NCI-H2171 (cell line): ENCODE data around the gene MAML2.

Source experiments
- DNase-seq: peaks from one replicate; lab custom pipeline; 2025; lab: John Stamatoyannopoulos, UW

Gene MAML2

GRCh38 chr11:96339706-96340554, 3.1 kb downstream of the MAML2 start:
- no peak for DNase-seq

DNA sequence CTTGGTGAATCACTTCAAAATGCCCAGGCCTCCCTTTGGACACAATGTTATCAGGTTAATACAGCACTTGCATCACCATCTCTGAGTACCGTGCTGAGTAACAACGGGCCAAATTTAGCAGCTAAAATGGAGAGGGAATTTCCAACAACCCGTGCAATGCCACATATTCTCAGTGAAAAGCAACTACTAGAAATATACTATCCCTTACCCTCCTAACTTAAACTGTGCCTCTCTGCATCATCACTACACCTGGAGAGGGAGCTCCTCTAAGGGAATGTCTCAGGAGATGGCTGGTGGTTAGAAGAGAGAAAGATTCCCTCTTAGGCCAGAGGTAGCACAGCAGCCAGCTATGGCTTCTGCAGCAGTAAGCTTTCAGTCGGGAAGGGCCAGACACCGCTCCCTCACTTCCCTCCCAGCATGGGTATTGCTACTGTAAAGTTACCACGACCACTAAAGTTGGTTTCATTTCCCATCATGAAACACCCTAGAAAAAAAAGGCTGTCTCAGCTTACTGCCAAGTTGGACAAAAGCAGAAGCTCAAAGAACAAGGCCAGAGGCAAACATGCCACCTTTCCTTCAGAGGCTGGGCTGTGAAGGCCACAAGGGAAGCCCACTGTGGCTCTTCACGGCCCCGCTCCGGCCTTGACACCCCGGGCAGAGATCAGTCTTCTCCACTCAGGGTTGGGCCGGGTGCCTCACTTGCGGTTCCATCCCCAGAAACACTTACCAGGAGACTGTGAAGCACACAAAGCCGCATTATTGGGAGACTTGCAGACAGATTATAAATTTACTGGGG, 3.9 kb downstream of the MAML2 start:
- DNase-seq, result no peak

DNA sequence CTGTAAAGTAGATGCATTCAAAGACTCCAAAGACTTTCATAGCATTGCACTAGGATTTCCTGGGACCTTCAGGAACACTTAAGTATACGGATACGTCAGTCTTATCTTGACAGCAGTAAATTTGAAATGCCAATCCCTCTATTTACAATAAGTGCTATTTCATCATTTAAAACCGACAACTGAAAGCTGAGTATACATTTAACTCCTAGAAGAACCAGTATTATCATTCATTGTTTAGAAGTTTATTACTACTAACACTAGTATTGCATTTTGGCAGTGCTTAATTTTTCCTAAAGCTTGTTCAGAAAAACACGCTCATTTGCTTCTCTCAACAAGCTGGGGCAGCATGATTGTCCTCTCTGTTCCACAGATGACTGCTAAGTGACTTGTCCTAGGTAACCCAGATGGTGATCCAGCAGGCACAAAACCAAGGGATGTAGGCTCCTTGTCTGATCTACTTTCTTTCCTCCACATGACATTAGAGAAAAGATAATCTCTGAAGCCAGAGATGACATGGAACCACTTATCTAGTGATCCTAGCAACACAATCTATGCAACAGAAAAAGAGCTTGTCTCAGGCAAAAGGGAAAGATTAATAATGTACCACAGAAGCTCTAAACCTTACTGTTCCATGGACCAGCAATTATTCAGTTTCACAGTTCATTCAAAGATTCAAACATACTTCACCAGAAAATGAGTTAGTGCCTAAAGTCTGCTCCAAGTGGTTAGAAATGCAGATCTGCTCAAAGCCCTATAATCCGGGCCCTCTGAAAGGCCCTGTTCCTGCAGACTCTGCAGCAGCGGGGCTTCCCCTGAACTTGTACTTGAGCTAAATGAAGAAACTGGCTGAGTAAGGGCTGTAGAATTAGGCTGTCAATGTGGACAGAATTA, 5.2 kb downstream of the MAML2 start:
- DNase-seq, result no peak

GRCh38 chr11:96335388-96335787, 7.6 kb downstream of the MAML2 start:
- no peak for DNase-seq

DNA sequence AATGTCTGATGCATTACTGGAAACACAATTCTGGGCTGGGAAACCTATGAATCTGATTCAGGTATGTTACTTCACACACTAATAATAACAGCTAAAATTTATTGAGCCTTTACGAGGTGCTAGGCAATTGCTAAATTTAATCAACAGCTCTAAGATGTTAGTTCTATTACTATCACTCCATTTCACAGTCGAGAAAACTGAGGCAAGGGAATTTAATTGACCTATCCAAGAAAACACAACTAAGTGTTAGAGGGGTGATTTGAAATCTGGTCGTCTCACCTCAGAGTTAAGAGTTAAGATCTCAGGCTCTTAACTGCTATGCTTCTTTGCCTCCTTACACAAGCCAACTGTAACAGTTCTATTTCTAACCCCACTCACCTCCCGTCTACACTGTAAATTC, 8.8 kb downstream of the MAML2 start:
- DNase-seq, result no peak

DNA sequence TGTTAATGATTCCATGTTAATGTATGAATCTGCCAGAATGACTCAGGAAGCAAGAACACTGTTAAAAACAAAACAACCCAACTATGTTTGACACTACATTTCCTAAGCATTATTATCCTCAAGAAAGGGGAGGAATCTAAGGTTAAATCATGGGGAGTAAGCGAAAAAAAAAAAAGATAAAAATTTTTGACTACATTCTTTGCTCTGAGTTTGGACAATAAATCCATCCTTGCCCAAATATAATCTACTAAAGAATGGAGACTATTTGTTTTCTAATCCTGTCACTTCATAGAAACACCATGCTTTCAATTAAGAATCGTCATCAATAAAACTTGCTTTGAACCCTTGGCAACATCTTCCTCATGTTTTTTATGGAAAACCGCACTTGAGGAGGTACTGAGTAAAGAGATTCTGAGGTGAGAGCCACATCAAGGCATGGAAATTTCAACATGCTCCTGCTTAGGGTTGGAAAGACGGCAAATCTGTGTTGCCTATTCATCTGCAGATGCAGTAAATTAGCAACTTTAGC, 9.7 kb downstream of the MAML2 start:
- DNase-seq, result no peak

DNA sequence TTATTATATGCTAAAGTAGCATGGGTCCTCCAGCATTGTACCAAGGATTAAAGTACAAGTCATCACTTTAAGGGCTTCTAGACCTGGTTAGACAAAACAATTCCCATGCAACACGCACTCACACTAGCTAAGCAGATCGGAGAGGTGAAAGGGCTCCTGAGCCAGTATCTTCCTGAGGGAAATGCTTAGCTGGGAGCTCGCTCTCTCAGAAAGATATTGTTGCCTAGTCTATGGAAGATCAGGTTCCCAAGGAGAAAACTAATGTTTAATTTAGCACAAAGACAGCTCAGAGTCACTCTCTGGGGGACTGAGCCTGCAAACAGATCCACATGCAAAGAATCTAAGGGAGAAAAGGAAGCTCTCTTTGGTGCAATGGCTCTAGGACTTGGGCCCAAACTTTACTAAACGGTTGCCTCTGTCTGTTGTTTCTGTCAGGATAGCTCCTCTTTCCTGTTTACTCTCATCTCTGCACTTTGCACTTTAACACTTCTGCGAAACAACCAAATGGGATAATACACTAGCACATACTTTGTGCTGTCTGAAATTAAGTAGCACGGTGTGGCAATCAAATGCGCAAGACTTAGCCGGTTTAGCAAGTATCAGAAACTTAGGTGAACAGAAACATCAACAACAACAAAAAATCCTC, 10.7 kb downstream of the MAML2 start:
- no peak for DNase-seq

GRCh38 chr11:96331699-96332116, 11.3 kb downstream of the MAML2 start:
- no peak for DNase-seq

DNA sequence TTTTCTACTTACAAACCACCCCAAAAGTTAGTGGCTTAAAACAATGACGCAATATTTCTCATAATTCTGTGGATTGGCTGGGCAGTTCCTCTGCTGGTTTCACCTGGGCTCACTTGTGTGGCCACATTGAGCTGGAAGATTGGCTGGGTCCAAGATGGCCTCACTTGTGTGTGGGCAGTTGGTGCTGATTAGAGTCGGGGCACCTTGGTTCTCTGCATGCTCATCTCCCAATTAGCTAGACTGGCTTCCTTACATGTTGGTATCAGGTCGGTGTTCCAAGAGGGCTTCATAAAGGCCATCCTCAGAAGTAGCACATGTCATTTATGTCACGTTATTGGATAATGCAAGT, 12.5 kb downstream of the MAML2 start:
- no peak for DNase-seq

- no peak for DNase-seq
Observed at GRCh38 chr11:96329855-96330510, 13.0 kb downstream of the MAML2 start.

DNA sequence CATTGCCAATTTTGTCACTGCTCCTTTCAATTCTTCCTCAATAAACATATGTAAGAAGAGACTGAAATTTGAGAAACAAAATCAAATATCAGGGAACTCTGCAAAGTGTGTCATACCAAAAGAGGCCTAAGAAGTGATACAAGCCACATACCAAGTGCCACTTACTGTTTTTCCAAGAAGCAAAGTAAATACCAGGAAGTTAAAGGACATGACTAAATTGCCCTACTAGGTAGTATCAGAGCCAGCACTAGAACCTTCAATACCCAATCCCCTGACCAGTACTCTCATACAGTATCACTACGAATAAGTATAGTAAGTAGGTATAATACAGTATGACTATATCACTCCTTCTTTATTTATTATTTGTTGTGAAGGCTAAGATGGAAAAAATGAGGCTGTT, 13.6 kb downstream of the MAML2 start:
- DNase-seq, result no peak

GRCh38 chr11:96328395-96329010, 14.5 kb downstream of the MAML2 start:
- no peak for DNase-seq

DNA sequence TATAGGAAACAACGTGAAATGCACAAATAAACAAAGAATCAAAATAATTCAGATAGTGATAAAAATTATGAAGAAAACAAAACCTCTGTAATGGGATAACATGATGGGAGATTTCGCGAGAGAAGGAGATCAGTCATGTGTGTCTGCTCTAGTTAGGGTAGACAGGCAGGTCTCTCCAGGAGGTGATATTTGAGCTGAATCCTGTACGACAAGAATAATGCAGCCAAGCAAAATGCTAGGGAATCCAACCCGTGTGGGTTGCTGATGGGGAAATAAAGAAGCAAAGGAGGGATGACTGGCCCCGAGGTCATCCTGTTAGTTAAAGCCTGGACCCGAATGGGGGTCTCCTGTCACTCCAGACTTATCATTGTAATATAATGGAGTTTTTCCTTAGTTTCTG, 16.0 kb downstream of the MAML2 start:
- peak; percentile 18 for DNase-seq

DNA sequence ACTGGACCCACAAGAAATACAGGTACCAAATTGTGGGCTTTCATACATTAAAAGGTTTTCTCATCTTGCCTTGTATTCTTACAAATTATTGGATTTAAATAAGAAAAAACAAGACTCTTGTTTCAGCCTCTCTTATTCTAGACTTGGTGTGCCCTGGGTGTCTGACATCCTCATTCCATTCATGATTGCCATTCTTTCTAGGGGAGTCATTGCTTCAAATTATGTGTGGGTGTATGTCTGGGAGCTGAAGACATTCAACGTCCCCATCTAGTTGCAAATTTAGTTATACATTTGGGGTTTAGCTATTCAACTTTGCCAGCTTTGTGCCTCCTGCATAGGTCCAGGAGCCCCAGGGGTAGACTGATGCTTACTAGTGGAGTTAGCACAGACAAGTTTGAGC, 18.1 kb downstream of the MAML2 start:
- DNase-seq, result no peak

DNA sequence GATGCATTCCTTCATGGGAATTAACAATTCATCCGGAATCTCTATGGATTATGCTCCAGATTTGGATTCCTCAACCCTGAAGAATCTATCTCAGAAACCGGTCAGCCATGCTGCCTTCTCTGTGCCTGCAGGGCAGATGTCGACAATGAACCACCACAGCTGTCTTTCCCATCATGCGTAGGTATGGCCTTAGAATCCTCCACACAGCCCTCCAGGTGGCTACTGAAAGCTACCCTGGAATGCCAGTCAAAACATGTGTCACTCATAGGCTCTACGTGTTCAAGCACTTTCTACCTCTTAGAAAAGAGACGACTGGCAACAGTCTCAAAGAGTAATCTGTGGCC, 19.4 kb downstream of the MAML2 start:
- no peak for DNase-seq

GRCh38 chr11:96322775-96323641, 20.0 kb downstream of the MAML2 start:
- DNase-seq, result no peak

GRCh38 chr11:96321091-96321490, 21.9 kb downstream of the MAML2 start:
- DNase-seq, result no peak

- DNase-seq, result no peak
Observed at GRCh38 chr11:96319898-96320656, 22.9 kb downstream of the MAML2 start.

GRCh38 chr11:96318850-96319249, 24.1 kb downstream of the MAML2 start:
- no peak for DNase-seq
